Measurements from ENCODE around the gene ELMO2.

Gene ELMO2

GRCh38 chr20:46343348-46343974 is 63.0 kb downstream of the ELMO2 start:
- Histone ChIP-seq H3F3A (ENCODE audit: insufficient read depth, low read length) (no peaks in the 10 kb centered on the region), H3K4me3 (ENCODE audit: low read depth, low read length, poor library complexity, severe bottlenecking) (no peak overlapping the region), H3K27me3 (ENCODE audit: insufficient read depth, low read length) (no peaks in the 10 kb centered on the region), H3K36me3 (ENCODE audit: insufficient read depth, low read length) (no peaks in the 10 kb centered on the region), H3K9me2 (ENCODE audit: low read depth, low read length) (no peaks in the 10 kb centered on the region), H4K20me1 (ENCODE audit: insufficient read depth, low read length) (no peaks in the 10 kb centered on the region), H2AFZ (ENCODE audit: low read length) (no peak overlapping the region), H3K9ac (ENCODE audit: low read length) (no peak overlapping the region), H3K4me1 (ENCODE audit: insufficient read depth, low read length, severe bottlenecking) (no peaks in the 10 kb centered on the region), H3K4me2 (ENCODE audit: low read length) (no peak overlapping the region), H3K27ac (ENCODE audit: low read depth, low read length, poor library complexity, severe bottlenecking) (no peak overlapping the region), H3K9me3 (ENCODE audit: low read length) (no peaks in the 10 kb centered on the region), H3K79me2 (ENCODE audit: insufficient read depth, low read length) (no peaks in the 10 kb centered on the region)
- TF ChIP-seq EZH2 (IDR thresholded peaks at IDR 0.05; ENCODE audit: borderline replicate concordance, low read length) (no peak), CTCF (IDR thresholded peaks at IDR 0.05; ENCODE audit: low read length) (no peak)

GRCh38 chr20:46342451-46343347 is 63.7 kb downstream of the ELMO2 start:
- Histone ChIP-seq H3K79me2 (ENCODE audit: insufficient read depth, low read length) (no peaks in the 10 kb centered on the region), H4K20me1 (ENCODE audit: insufficient read depth, low read length) (no peaks in the 10 kb centered on the region), H3K4me3 (ENCODE audit: low read depth, low read length, poor library complexity, severe bottlenecking) (no peak overlapping the region), H3K9me2 (ENCODE audit: low read depth, low read length) (no peaks in the 10 kb centered on the region), H3K4me2 (ENCODE audit: low read length) (no peak overlapping the region), H3K9me3 (ENCODE audit: low read length) (no peaks in the 10 kb centered on the region), H3K4me1 (ENCODE audit: insufficient read depth, low read length, severe bottlenecking) (no peaks in the 10 kb centered on the region), H3K36me3 (ENCODE audit: insufficient read depth, low read length) (no peaks in the 10 kb centered on the region), H3K27ac (ENCODE audit: low read depth, low read length, poor library complexity, severe bottlenecking) (no peak overlapping the region), H3K27me3 (ENCODE audit: insufficient read depth, low read length) (no peaks in the 10 kb centered on the region), H3K9ac (ENCODE audit: low read length) (no peak overlapping the region), H3F3A (ENCODE audit: insufficient read depth, low read length) (no peaks in the 10 kb centered on the region), H2AFZ (ENCODE audit: low read length) (no peak overlapping the region)
- TF ChIP-seq CTCF (IDR thresholded peaks at IDR 0.05; ENCODE audit: low read length) (no peak), EZH2 (IDR thresholded peaks at IDR 0.05; ENCODE audit: borderline replicate concordance, low read length) (no peak)

- H3K36me3 ChIP-seq (ENCODE audit: insufficient read depth, low read length), result no peaks in the 10 kb centered on the region
- TF ChIP-seq CTCF (IDR thresholded peaks at IDR 0.05; ENCODE audit: low read length) (no peak), EZH2 (IDR thresholded peaks at IDR 0.05; ENCODE audit: borderline replicate concordance, low read length) (no peak)
- H3K4me1 ChIP-seq (ENCODE audit: insufficient read depth, low read length, severe bottlenecking), result no peaks in the 10 kb centered on the region
- no peaks in the 10 kb centered on the region for H3K27me3 ChIP-seq (ENCODE audit: insufficient read depth, low read length)
- no peak overlapping the region for H3K4me3 ChIP-seq (ENCODE audit: low read depth, low read length, poor library complexity, severe bottlenecking)
- no peaks in the 10 kb centered on the region for H3K9me3 ChIP-seq (ENCODE audit: low read length)
- no peaks in the 10 kb centered on the region for H3F3A ChIP-seq (ENCODE audit: insufficient read depth, low read length)
- H3K27ac ChIP-seq (ENCODE audit: low read depth, low read length, poor library complexity, severe bottlenecking), result no peak overlapping the region
- H3K79me2 ChIP-seq (ENCODE audit: insufficient read depth, low read length), result no peaks in the 10 kb centered on the region
- H3K9me2 ChIP-seq (ENCODE audit: low read depth, low read length), result no peaks in the 10 kb centered on the region
- no peak overlapping the region for H3K9ac ChIP-seq (ENCODE audit: low read length)
- no peaks in the 10 kb centered on the region for H4K20me1 ChIP-seq (ENCODE audit: insufficient read depth, low read length)
- H3K4me2 ChIP-seq (ENCODE audit: low read length), result no peak overlapping the region
- H2AFZ ChIP-seq (ENCODE audit: low read length), result no peak overlapping the region
Measured at GRCh38 chr20:46342010-46342378, 64.4 kb downstream of the ELMO2 start.
